NCI-H2196 treated with DMSO at 0.1 percent for 48 hours (cell line): ENCODE measurements around the gene PRRC1.

Experiments
- DNase-seq: peaks from one replicate; lab custom pipeline; 2025; ENCODE audit not compliant: unreplicated experiment; lab: John Stamatoyannopoulos, UW

PRRC1 gene

DNA sequence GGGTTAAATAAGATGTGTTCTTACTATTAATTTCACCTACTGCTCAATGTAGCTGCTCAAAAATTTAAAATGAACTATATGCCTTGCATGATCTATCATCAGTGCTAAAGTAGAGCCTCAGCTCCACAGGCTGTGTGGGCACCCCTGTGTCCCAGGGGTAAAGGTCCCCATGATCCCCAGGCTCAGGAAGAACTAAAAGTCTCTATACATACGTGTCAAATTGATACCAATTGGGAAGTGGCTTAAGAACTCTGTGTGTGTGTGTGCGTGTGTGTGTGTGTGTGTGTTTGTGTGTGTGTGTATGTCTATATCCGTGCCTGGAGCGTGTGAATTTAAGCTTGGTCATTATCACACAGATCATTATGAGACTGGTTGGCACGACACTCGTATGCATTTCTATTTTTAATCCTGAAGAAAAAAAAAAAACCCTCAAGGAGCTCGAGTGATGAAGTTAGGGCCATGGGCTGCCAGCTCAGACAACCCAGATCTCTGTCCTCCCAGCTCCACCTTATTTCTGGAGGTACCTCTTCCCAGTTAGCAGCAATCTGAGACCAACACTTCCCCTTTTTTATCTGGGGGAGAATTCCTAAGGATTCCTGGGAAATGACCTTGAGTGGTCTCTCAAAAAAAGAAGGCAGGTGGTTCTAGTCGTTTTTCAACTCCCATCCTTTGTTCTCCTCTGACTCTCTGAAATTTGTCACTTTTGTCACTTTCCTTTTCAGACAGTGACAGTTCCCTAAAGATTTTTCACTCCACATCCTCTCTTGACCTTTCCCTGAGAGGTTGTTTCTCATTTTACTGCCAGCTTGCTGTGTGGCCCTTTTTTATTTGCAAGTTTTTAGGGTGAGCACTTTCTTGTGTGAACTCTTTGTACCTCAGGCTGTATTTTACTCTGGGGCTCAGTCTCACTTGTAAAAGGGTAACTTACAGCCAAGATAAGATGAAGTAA, 85.7 kb downstream of the PRRC1 start:
- DNase-seq: no peak
